Natural killer cell (primary cell): ENCODE measurements around the gene SLC25A21. TPM values are rescaled to one million over a fixed set of nuclear protein-coding genes. Genes with fewer than 3 reads are reported as not detected.

ENCODE experiments used
- ATAC-seq, 3 donors: fragments of 150-1000 bp in 2 of 3; fragments of 200-7000 bp in 1 of 3; cut with Tn5 transposase; 1 replicate in 1 of 3; 2 replicates in 2 of 3; pipeline ENCODE4 v1.10.0; 2021; ENCODE audit warnings: mild to moderate bottlenecking in 2 of 3, moderate library complexity in 2 of 3
- DNase-seq, 2 donors: peaks; one replicate each; pipeline versions ENCODE4 v3.0.0 to v3.0.0-alpha.2; 2013 to 2021; ENCODE audit warnings: mixed read lengths in 1 of 2
- H3K27ac ChIP-seq: one replicate; pipeline ENCODE4 v1.5.1; 2013; ENCODE audit warnings: mild to moderate bottlenecking, low read length
- H3K27me3 ChIP-seq: one replicate; pipeline ENCODE4 v1.6.1; 2013; ENCODE audit warnings: low read length; ENCODE audit not compliant: control insufficient read depth, insufficient read depth
- H3K36me3 ChIP-seq: one replicate; pipeline ENCODE4 v1.6.1; 2013; ENCODE audit warnings: low read length; ENCODE audit not compliant: control insufficient read depth, insufficient read depth
- H3K4me1 ChIP-seq: one replicate; pipeline ENCODE4 v1.6.1; 2013; ENCODE audit warnings: low read length; ENCODE audit not compliant: control insufficient read depth, insufficient read depth
- H3K4me3 ChIP-seq: one replicate; pipeline ENCODE4 v1.5.1; 2013; ENCODE audit warnings: low read length
- H3K9me3 ChIP-seq: one replicate; pipeline ENCODE4 v1.6.1; 2013; ENCODE audit warnings: low read length; ENCODE audit not compliant: control insufficient read depth, insufficient read depth
- H3K27ac Mint-ChIP-seq, 2 donors: one replicate each; pipeline ENCODE4 v1.8.0; 2022; ENCODE audit warnings: mild to moderate bottlenecking in 2 of 2, mixed read lengths in 2 of 2, moderate library complexity in 1 of 2
- H3K27me3 Mint-ChIP-seq, 2 donors: one replicate each; pipeline ENCODE4 v1.8.0; 2022; ENCODE audit warnings: low read depth in 2 of 2, mixed read lengths in 2 of 2
- H3K36me3 Mint-ChIP-seq: one replicate; pipeline ENCODE4 v1.8.0; 2022; ENCODE audit warnings: mixed read lengths
- H3K4me1 Mint-ChIP-seq, 2 donors: one replicate each; pipeline ENCODE4 v1.8.0; 2022; ENCODE audit warnings: mixed read lengths in 2 of 2
- H3K4me3 Mint-ChIP-seq: one replicate; pipeline ENCODE4 v1.8.0; 2022; ENCODE audit warnings: mild to moderate bottlenecking, moderate library complexity, mixed read lengths
- H3K9me3 Mint-ChIP-seq, 2 donors: one replicate each; pipeline ENCODE4 v1.8.0; 2022; ENCODE audit warnings: mixed read lengths in 2 of 2
- CTCF ChIP-seq: fragments of 200-600 bp; IDR thresholded peaks from one replicate; pipeline ENCODE4 v1.8.0; 2022; ENCODE audit warnings: antibody characterized with exemption
- WGBS: methylation state at CpG from one replicate; pipeline ENCODE4 v1.1.7; 2013; ENCODE audit warnings: missing lambda C conversion rate; ENCODE audit not compliant: insufficient coverage; 5-methylcytosine and 5-hydroxymethylcytosine counted together
- intact Hi-C: fragments of 100-400 bp; cut with micrococcal nuclease; formaldehyde crosslinking; loops from one replicate; pipeline ENCODE4 v1.14.2; 2022
- total RNA-seq, 4 donors: library from RNA; stranded (reverse); fragments of 120-200 nt in 1 of 4; gene quantifications; one replicate each; pipeline versions ENCODE4 v1.2.3 to v1.2.4, GENCODE V29; 2013 to 2022

Gene SLC25A21
- total RNA-seq, 3 donors from 2014 or later (not counting 1 experiment from before 2014, with no cell fraction given): not detected

DNA sequence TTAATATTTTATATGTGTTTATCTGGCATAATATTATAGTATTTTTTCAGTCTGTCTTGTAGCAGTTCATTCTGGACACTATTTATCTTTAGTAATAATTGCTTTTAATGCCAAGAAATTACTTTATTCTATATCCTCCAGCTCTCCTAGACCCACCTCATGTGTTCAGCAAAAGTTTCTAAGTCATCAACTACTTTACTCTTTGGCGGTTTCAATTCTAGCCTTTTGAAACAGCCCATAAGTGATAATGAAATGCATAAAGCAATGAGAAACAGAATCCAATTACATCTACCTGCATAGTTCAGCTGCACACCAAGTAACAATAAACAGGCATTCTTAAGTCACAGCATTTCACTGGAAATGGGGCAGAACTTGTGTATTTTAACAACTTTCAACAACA lies 225.5 kb downstream of the SLC25A21 start:
- no peaks in the 10 kb centered on the region for H3K27me3 ChIP-seq
- Mint-ChIP-seq H3K4me1 (no peaks in the 10 kb centered on the region), H3K27me3 (no peaks in the 10 kb centered on the region), H3K36me3 (no peaks in the 10 kb centered on the region), H3K27ac (no peak overlapping the region), H3K4me3 (no peak overlapping the region), H3K9me3 (peaks cover 3% of the 10 kb centered on the region in 2 donors)
- no peaks in the 10 kb centered on the region for H3K36me3 ChIP-seq
- no peak for DNase-seq
- no peak for ATAC-seq
- no peaks in the 10 kb centered on the region for H3K4me1 ChIP-seq
- no peaks in the 10 kb centered on the region for H3K9me3 ChIP-seq
- no peak overlapping the region for H3K4me3 ChIP-seq
- H3K27ac ChIP-seq: no peak overlapping the region
- intact Hi-C loops: no loop called here
- no peak for TF ChIP-seq CTCF
- WGBS: 100% methylated on average over 1 of the region's 1 CpG

GRCh38 chr14:36944307-36945010 lies 227.9 kb downstream of the SLC25A21 start:
- Histone ChIP-seq H3K4me3 (no peak overlapping the region), H3K36me3 (no peaks in the 10 kb centered on the region), H3K4me1 (no peaks in the 10 kb centered on the region), H3K27me3 (no peaks in the 10 kb centered on the region), H3K27ac (no peak overlapping the region), H3K9me3 (no peaks in the 10 kb centered on the region)
- Mint-ChIP-seq H3K4me1 (no peaks in the 10 kb centered on the region), H3K36me3 (no peaks in the 10 kb centered on the region), H3K4me3 (no peak overlapping the region), H3K9me3 (peaks cover 0 to 3% of the 10 kb centered on the region in 2 donors), H3K27ac (no peak overlapping the region), H3K27me3 (no peaks in the 10 kb centered on the region)
- TF ChIP-seq CTCF: no peak
- intact Hi-C loops: no loop called here
- DNase-seq: no peak
- ATAC-seq: no peak
- WGBS: 92% methylated on average over 5 of the region's 5 CpGs

DNA sequence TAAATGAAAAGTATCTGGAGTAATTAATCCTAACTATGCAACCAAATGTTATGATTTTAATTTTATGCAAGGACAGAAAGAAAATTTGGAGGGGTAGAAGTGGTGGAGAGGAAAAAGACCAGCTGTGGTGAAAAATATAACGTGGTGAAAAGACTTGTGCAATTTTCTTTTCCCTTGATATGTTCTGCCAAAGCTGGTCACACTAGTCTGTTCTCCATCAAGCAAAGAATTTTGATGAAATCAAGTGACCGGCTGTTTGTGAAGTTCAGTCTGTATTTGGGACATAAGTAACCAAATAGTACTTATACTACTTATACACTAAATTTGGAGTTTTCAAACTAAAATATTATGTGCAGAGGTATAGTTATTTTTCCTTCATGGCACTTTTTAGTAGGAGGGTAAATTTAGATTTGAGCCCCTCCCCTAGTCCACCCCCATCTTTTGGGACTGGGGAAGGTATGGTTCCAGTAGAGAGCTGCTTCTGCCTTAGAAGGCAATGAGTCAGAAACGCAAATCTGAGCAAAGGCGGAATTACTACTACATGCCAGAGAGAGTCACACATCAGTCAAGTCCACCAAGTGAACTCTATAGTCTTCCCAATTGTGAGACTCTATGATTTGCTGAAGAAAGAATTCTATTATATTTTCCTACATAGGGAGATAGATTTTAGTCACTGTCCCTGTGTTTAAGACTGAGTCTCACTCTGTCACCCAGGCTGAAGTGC lies 229.7 kb downstream of the SLC25A21 start:
- DNase-seq (no peak), ATAC-seq (no peak)
- Mint-ChIP-seq H3K27me3 (no peaks in the 10 kb centered on the region), H3K4me1 (no peaks in the 10 kb centered on the region), H3K9me3 (no peaks in the 10 kb centered on the region), H3K4me3 (no peak overlapping the region), H3K36me3 (no peaks in the 10 kb centered on the region), H3K27ac (no peak overlapping the region)
- H3K27ac ChIP-seq: no peak overlapping the region
- no peaks in the 10 kb centered on the region for H3K27me3 ChIP-seq
- 78% methylated on average over 2 of the region's 4 CpGs for WGBS
- H3K36me3 ChIP-seq: no peaks in the 10 kb centered on the region
- H3K9me3 ChIP-seq: no peaks in the 10 kb centered on the region
- no peak overlapping the region for H3K4me3 ChIP-seq
- no peaks in the 10 kb centered on the region for H3K4me1 ChIP-seq
- TF ChIP-seq CTCF: peak; percentile 50
- intact Hi-C loops: no loop called here
